GM12878 (cell line): ENCODE results near the gene SDCCAG8. TPM values are rescaled to one million over a fixed set of nuclear protein-coding genes. Genes with fewer than 3 reads are reported as not detected.

ENCODE experiments used
- ATAC-seq: fragments of 200-7000 bp; cut with Tn5 transposase; 3 replicates; pipeline ENCODE4 v1.9.1; 2020; ENCODE audit warnings: mild to moderate bottlenecking, moderate library complexity
- BruUV-seq: library from RNA; stranded (reverse); fragments of 400-500 nt; replicated peaks from 2 replicates; lab custom pipeline; 2021; lab: Mats Ljungman, UMichigan
- CTCF ChIA-PET: fragments of 300-600 bp; sonication (Branson Sonifier 250); formaldehyde crosslinking; extraction: SDS; loops from one replicate; lab custom pipeline; 2021; ENCODE audit warnings: inconsistent platforms; lab: Yijun Ruan, JAX
- POLR2A ChIA-PET: fragments of 350-600 bp; formaldehyde crosslinking; extraction: SDS; loops from one replicate; lab custom pipeline; 2021; ENCODE audit warnings: inconsistent platforms; lab: Charles Lee
- RAD21 ChIA-PET: fragments of 300-600 bp; sonication (Branson Sonifier 250); formaldehyde crosslinking; loops from one replicate; lab custom pipeline; 2023; ENCODE audit warnings: antibody characterized with exemption; ENCODE audit not compliant: unreplicated experiment; lab: Charles Lee
- SMC1A ChIA-PET: fragments of 300-600 bp; sonication (Branson Sonifier 250); formaldehyde crosslinking; loops from one replicate; lab custom pipeline; 2023; ENCODE audit not compliant: unreplicated experiment, uncharacterized antibody; lab: Charles Lee
- DNase-seq: peaks from one replicate; pipeline ENCODE4 v3.0.0-alpha.2; 2011; ENCODE audit warnings: low read depth, low spot score
- FAIRE-seq: peaks from 3 replicates; lab custom pipeline; 2011; peaks lifted over from hg19 to GRCh38; lab: Jason Lieb, UNC
- H2AFZ ChIP-seq: 2 replicates; pipeline ENCODE4 v1.6.0; 2011; ENCODE audit warnings: low read depth, low read length, control low read depth; ENCODE audit not compliant: control insufficient read depth
- H3K27ac ChIP-seq: 2 replicates; pipeline ENCODE4 v1.5.1; 2011; ENCODE audit warnings: control low read depth; ENCODE audit not compliant: control insufficient read depth, insufficient read depth
- H3K27me3 ChIP-seq, 2 experiments: replicated peaks in 1 of 2; 2 replicates each; pipeline versions ENCODE4 v1.6.0 to v1.6.1; 2011; ENCODE audit warnings: low read length in 1 of 2; ENCODE audit not compliant: control insufficient read depth in 2 of 2, insufficient read depth in 2 of 2
- H3K36me3 ChIP-seq, 2 experiments: 2 replicates each; pipeline ENCODE4 v1.5.1; 2011; ENCODE audit warnings: low read length in 1 of 2; ENCODE audit not compliant: control insufficient read depth in 2 of 2, insufficient read depth in 2 of 2
- H3K4me1 ChIP-seq: 2 replicates; pipeline ENCODE4 v1.6.1; 2011; ENCODE audit warnings: mild to moderate bottlenecking, low read length, moderate library complexity, mixed read lengths; ENCODE audit not compliant: control insufficient read depth, insufficient read depth
- H3K4me2 ChIP-seq: 2 replicates; pipeline ENCODE4 v1.6.0; 2011; ENCODE audit warnings: control low read depth; ENCODE audit not compliant: control insufficient read depth, insufficient read depth
- H3K4me3 ChIP-seq: fragments of 200-600 bp; sonication (generic); 2 replicates; pipeline ENCODE4 v1.5.1; 2016
- H3K79me2 ChIP-seq: 2 replicates; pipeline ENCODE4 v1.6.0; 2011; ENCODE audit warnings: low read length; ENCODE audit not compliant: control insufficient read depth, insufficient read depth
- H3K9ac ChIP-seq: 2 replicates; pipeline ENCODE4 v1.8.0; 2011; ENCODE audit warnings: low read length, control low read depth, mixed read lengths; ENCODE audit not compliant: control insufficient read depth, insufficient read depth
- H3K9me3 ChIP-seq: replicated peaks from 3 replicates; pipeline ENCODE4 v1.5.1; 2011; ENCODE audit warnings: mild to moderate bottlenecking, low read length; ENCODE audit not compliant: control insufficient read depth, insufficient read depth
- H4K20me1 ChIP-seq: 2 replicates; pipeline ENCODE4 v1.6.0; 2011; ENCODE audit not compliant: control insufficient read depth, insufficient read depth
- CBX3 ChIP-seq: fragments of 200-600 bp; sonication (generic); IDR thresholded peaks from 2 replicates; pipeline ENCODE4 v1.6.1; 2016; ENCODE audit warnings: low read depth, borderline replicate concordance
- CEBPB ChIP-seq, 2 experiments: fragments of 150-350 bp in 1 of 2; IDR thresholded peaks; 2 replicates each; pipeline ENCODE4 v1.6.1; 2012 to 2014; ENCODE audit warnings: low read depth in 2 of 2, low read length in 2 of 2, borderline replicate concordance in 1 of 2, inconsistent platforms in 1 of 2
- CHD4 ChIP-seq: fragments of 200-600 bp; sonication (generic); IDR thresholded peaks from 2 replicates; pipeline ENCODE4 v1.6.1; 2016; ENCODE audit warnings: mild to moderate bottlenecking
- EED ChIP-seq: sonication (generic); IDR thresholded peaks from 2 replicates; pipeline ENCODE4 v1.6.1; 2016; ENCODE audit warnings: antibody characterized with exemption, low read depth
- EGR1 ChIP-seq, 2 experiments: IDR thresholded peaks; 1 replicate in 1 of 2; 2 replicates in 1 of 2; pipeline ENCODE4 v1.6.1; 2011 to 2012; ENCODE audit warnings: low read depth in 2 of 2, low read length in 2 of 2, borderline replicate concordance in 1 of 2, mild to moderate bottlenecking in 1 of 2, moderate library complexity in 1 of 2
- ELK1 ChIP-seq: IDR thresholded peaks from 2 replicates; pipeline ENCODE4 v1.6.1; 2012; ENCODE audit warnings: low read depth, low read length, improper control_type of control experiment
- HSF1 ChIP-seq: fragments of 150-350 bp; IDR thresholded peaks from 2 replicates; pipeline ENCODE4 v1.6.1; 2014; ENCODE audit warnings: mild to moderate bottlenecking, low read depth, low read length
- MEF2B ChIP-seq: fragments of 450-650 bp; IDR thresholded peaks from 2 replicates; pipeline ENCODE4 v1.6.1; 2018; ENCODE audit warnings: mild to moderate bottlenecking, moderate library complexity; ENCODE audit not compliant: partially characterized antibody, poor library complexity, severe bottlenecking
- NKRF ChIP-seq: fragments of 450-650 bp; conservative IDR thresholded peaks from 2 replicates; pipeline ENCODE4 v1.6.1; 2017; ENCODE audit warnings: mild to moderate bottlenecking, moderate library complexity
- NRF1 ChIP-seq: conservative IDR thresholded peaks from 2 replicates; pipeline ENCODE4 v1.6.1; 2011; ENCODE audit warnings: mild to moderate bottlenecking, low read depth, low read length, improper control_type of control experiment
- POLR2AphosphoS2 ChIP-seq: IDR thresholded peaks from 2 replicates; pipeline ENCODE4 v1.6.1; 2011; ENCODE audit warnings: low read depth, mild to moderate bottlenecking, low read length, improper control_type of control experiment, moderate library complexity
- SREBF2 ChIP-seq: IDR thresholded peaks from 2 replicates; pipeline ENCODE4 v1.6.1; 2012; ENCODE audit warnings: mild to moderate bottlenecking, low read length
- YBX1 ChIP-seq: fragments of 450-650 bp; IDR thresholded peaks from 2 replicates; pipeline ENCODE4 v1.6.1; 2016; ENCODE audit warnings: antibody characterized with exemption
- ZBED1 ChIP-seq: IDR thresholded peaks from 2 replicates; pipeline ENCODE4 v1.6.1; 2016; ENCODE audit warnings: borderline replicate concordance
- ZNF24 ChIP-seq: fragments of 450-650 bp; IDR thresholded peaks from 2 replicates; pipeline ENCODE4 v1.6.1; 2017; ENCODE audit warnings: antibody characterized with exemption, mild to moderate bottlenecking
- ZNF384 ChIP-seq: IDR thresholded peaks from 2 replicates; pipeline ENCODE4 v1.6.1; 2012; ENCODE audit warnings: low read depth, mild to moderate bottlenecking, low read length, improper control_type of control experiment, borderline replicate concordance
- WGBS: methylation state at CpG from one replicate; pipeline ENCODE4 v1.1.6; 2016; ENCODE audit warnings: low lambda C conversion rate; ENCODE audit not compliant: insufficient replicate concordance, insufficient coverage; ENCODE audit errors: missing lambda C conversion rate; 5-methylcytosine and 5-hydroxymethylcytosine counted together
- in situ Hi-C: fragments of 300-500 bp; cut with MboI; formaldehyde crosslinking; loops from 9 replicates; pipeline ENCODE4 v1.14.3; 2018; ENCODE audit warnings: mixed read lengths
- intact Hi-C: fragments of 100-400 bp; cut with micrococcal nuclease; formaldehyde crosslinking; loops from one replicate; pipeline ENCODE4 v1.14.2; 2022; ENCODE audit not compliant: unreplicated experiment
- polyA plus RNA-seq, 11 experiments: library from polyadenylated mRNA; depleted of rRNA in 4 of 11; unstranded in 6 of 11; stranded (reverse) in 5 of 11; fragments of >200 nt; fragmentation: Nextera tagmentation in 4 of 11; fragmentation: Illumina TruSeq in 1 of 11; extraction: Ambion mirVana in 4 of 11; extraction: Trizol in 1 of 11; gene quantifications; 1 replicate in 1 of 11; 2 replicates in 10 of 11; pipeline versions ENCODE4 v1.2.1 to v1.2.3, GENCODE V29; 2011 to 2016; ENCODE audit warnings: inconsistent platforms in 2 of 11, missing spikeins in 2 of 11, low read depth in 1 of 11
- total RNA-seq, 4 experiments: library from RNA; depleted of rRNA in 3 of 4; stranded (reverse); fragments of >200 nt in 3 of 4; fragmentation: Illumina TruSeq in 1 of 4; extraction: Trizol in 1 of 4; gene quantifications; 2 replicates each; pipeline versions ENCODE4 v1.2.1 to v1.2.3, GENCODE V29; 2013 to 2021

The SDCCAG8 gene
- total and polyA plus RNA-seq, 10 of the 15 experiments (the other 5 are each of a cell fraction or from before 2014, with no cell fraction given): 15.0 to 25.6 (median 20.6) TPM

DNA sequence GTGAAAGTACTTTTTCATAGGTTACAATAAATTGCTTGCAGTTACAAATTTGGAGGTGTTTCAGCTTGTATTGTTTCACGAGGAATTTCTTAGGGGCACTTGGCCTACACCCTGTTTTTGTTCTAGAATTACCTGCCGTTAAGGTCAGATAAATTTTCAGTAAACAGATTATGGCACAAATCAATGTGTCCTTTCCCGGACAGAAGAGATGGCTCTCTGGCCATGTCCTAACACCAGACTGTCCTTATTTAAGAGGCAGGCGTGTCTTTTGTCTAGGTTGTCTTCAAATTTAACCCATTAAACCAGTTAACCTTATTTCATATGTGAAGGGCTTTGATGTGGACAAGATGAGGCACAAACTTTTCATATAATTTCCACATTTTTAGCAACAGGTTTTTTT, 243.4 kb downstream of the SDCCAG8 start:
- ChIA-PET CTCF (no interaction called here), POLR2A (no interaction called here), SMC1A (interaction anchor here (0.5 kb wide), 1 partner anchor 643 kb away, joined by 3 read pairs; no protein-coding TSS in a partner anchor), RAD21 (no interaction called here)
- Histone ChIP-seq H3K9me3 (no peaks in the 10 kb centered on the region), H4K20me1 (no peaks in the 10 kb centered on the region), H3K4me3 (no peak overlapping the region), H3K9ac (no peak overlapping the region), H3K36me3 (no peaks in the 10 kb centered on the region; a peak in 1 of 4 replicates), H3K4me2 (no peak overlapping the region), H3K79me2 (no peaks in the 10 kb centered on the region), H3K4me1 (no peaks in the 10 kb centered on the region), H2AFZ (no peak overlapping the region), H3K27me3 (no peaks in the 10 kb centered on the region)
- in situ Hi-C loops (no loop called here), intact Hi-C loops (no loop called here)
- no peak for FAIRE-seq
- no TSS peak for BruUV-seq
- 95% methylated on average over 4 of the region's 4 CpGs for WGBS
- no peak for DNase-seq
- no peak for ATAC-seq
- TF ChIP-seq POLR2AphosphoS2 (no peak), ELK1 (no peak), CHD4 (no peak), ZBED1 (no peak), HSF1 (no peak), EGR1 (IDR thresholded peaks at IDR 0.05; ENCODE audit: borderline replicate concordance in 1 of 2, low read depth in 2 of 2, low read length in 2 of 2) (no peak), MEF2B (no peak), ZNF384 (no peak), CBX3 (no peak), EED (no peak), YBX1 (no peak), SREBF2 (no peak), NRF1 (no peak), ZNF24 (no peak), NKRF (no peak), CEBPB (IDR thresholded peaks at IDR 0.05; ENCODE audit: borderline replicate concordance in 1 of 2, low read depth in 2 of 2, low read length in 2 of 2) (no peak)
- TF ChIP-seq, all 136 proteins: peak for 0
- H3K27ac ChIP-seq: no peak overlapping the region
